HCT116 (cell line): ENCODE measurements around the gene SCPEP1. TPM values are rescaled to one million over a fixed set of nuclear protein-coding genes. Genes with fewer than 3 reads are reported as not detected.

ENCODE experiments used
- ATAC-seq: fragments of 200-7000 bp; cut with Tn5 transposase; 2 replicates; pipeline ENCODE4 v1.9.1; 2020; ENCODE audit warnings: mild to moderate bottlenecking, moderate library complexity
- BruUV-seq: library from RNA; stranded (reverse); fragments of 400-500 nt; replicated peaks from 2 replicates; lab custom pipeline; 2021; lab: Mats Ljungman, UMichigan
- CTCF ChIA-PET: fragments of 300-600 bp; sonication (Branson Sonifier 250); formaldehyde crosslinking; loops from one replicate; lab custom pipeline; 2021; ENCODE audit warnings: antibody characterized with exemption; lab: Charles Lee
- POLR2A ChIA-PET: fragments of 300-600, 350-600 bp; sonication (Branson Sonifier 250); formaldehyde crosslinking; loops from one replicate; lab custom pipeline; 2021; ENCODE audit warnings: antibody characterized with exemption; lab: Charles Lee
- RAD21 ChIA-PET, 2 experiments: fragments of 300-600 bp; sonication (Branson Sonifier 250); formaldehyde crosslinking; loops; one replicate each; lab custom pipeline; 2023; ENCODE audit warnings: low total read pairs in 2 of 2; ENCODE audit not compliant: uncharacterized antibody in 2 of 2, unreplicated experiment in 2 of 2, low non-redundant PET in 1 of 2; lab: Charles Lee
- DNase-seq: peaks from one replicate; pipeline ENCODE4 v3.0.0-alpha.2; 2010; ENCODE audit warnings: low read depth, low spot score
- H2AFZ ChIP-seq: fragments of 200-600 bp; shearing (Covaris generic), sonication (generic); 2 replicates; pipeline ENCODE4 v1.6.1; 2017; ENCODE audit warnings: low read depth, mixed run types, mixed read lengths, antibody characterized with exemption, low read length; ENCODE audit not compliant: poor library complexity, severe bottlenecking
- H3K27ac ChIP-seq: 2 replicates; pipeline ENCODE4 v1.5.1; 2012; ENCODE audit warnings: low read depth, low read length
- H3K27me3 ChIP-seq: fragments of 200-600 bp; sonication (generic); 2 replicates; pipeline ENCODE4 v1.6.1; 2016; ENCODE audit warnings: mixed run types, low read length, mixed read lengths; ENCODE audit not compliant: insufficient read depth
- H3K36me3 ChIP-seq, 2 experiments: fragments of 200-500 bp in 1 of 2; fragments of 200-600 bp in 1 of 2; sonication (Bioruptor generic) in 1 of 2; sonication (generic) in 1 of 2; 2 replicates each; pipeline versions ENCODE4 v1.5.1 to v1.6.1; 2014 to 2016; ENCODE audit warnings: low read length in 2 of 2, inconsistent platforms in 1 of 2, mixed read lengths in 1 of 2, mixed run types in 1 of 2; ENCODE audit not compliant: insufficient read depth in 2 of 2, control insufficient read depth in 1 of 2
- H3K4me1 ChIP-seq, 2 experiments: fragments of 200-600 bp in 1 of 2; sonication (generic) in 1 of 2; 2 replicates each; pipeline versions ENCODE4 v1.5.1 to v1.6.1; 2012 to 2017; ENCODE audit warnings: low read length in 2 of 2, inconsistent platforms in 1 of 2, mild to moderate bottlenecking in 1 of 2, mixed read lengths in 1 of 2, mixed run types in 1 of 2, moderate library complexity in 1 of 2; ENCODE audit not compliant: insufficient read depth in 2 of 2, control insufficient read depth in 1 of 2
- H3K4me2 ChIP-seq: fragments of 200-600 bp; sonication (generic); 2 replicates; pipeline ENCODE4 v1.6.1; 2017; ENCODE audit warnings: mixed run types, low read length, mixed read lengths
- H3K4me3 ChIP-seq, 2 experiments: fragments of 200-600 bp in 1 of 2; sonication (generic) in 1 of 2; replicated peaks in 1 of 2; 2 replicates each; pipeline ENCODE4 v1.5.1; 2011 to 2016; ENCODE audit warnings: low read length in 2 of 2, control low read depth in 1 of 2, low read depth in 1 of 2, mild to moderate bottlenecking in 1 of 2, mixed read lengths in 1 of 2, mixed run types in 1 of 2
- H3K79me2 ChIP-seq: fragments of 200-600 bp; sonication (generic); 2 replicates; pipeline ENCODE4 v1.6.1; 2017; ENCODE audit warnings: mild to moderate bottlenecking, mixed run types, low read length, moderate library complexity, mixed read lengths; ENCODE audit not compliant: insufficient read depth
- H3K9ac ChIP-seq: fragments of 200-600 bp; sonication (generic); 2 replicates; pipeline ENCODE4 v1.6.1; 2016; ENCODE audit warnings: low read length, mixed read lengths
- H3K9me2 ChIP-seq: fragments of 200-600 bp; sonication (generic), shearing (Covaris generic); 2 replicates; pipeline ENCODE4 v1.6.1; 2017; ENCODE audit warnings: mixed run types, mild to moderate bottlenecking, moderate library complexity; ENCODE audit not compliant: insufficient read depth
- H3K9me3 ChIP-seq, 2 experiments: fragments of 200-500 bp in 1 of 2; fragments of 200-600 bp in 1 of 2; sonication (Bioruptor generic) in 1 of 2; sonication (generic) in 1 of 2; 2 replicates each; pipeline ENCODE4 v1.6.1; 2014 to 2017; ENCODE audit warnings: low read length in 2 of 2, mixed read lengths in 2 of 2, inconsistent platforms in 1 of 2, low read depth in 1 of 2, mild to moderate bottlenecking in 1 of 2, mixed run types in 1 of 2, moderate library complexity in 1 of 2; ENCODE audit not compliant: control insufficient read depth in 1 of 2, insufficient read depth in 1 of 2
- H4K20me1 ChIP-seq: fragments of 200-600 bp; sonication (generic), shearing (Covaris generic); 2 replicates; pipeline ENCODE4 v1.6.1; 2017; ENCODE audit warnings: mixed run types, mild to moderate bottlenecking, moderate library complexity; ENCODE audit not compliant: insufficient read depth
- CBX3 ChIP-seq: IDR thresholded peaks from 2 replicates; pipeline ENCODE4 v1.6.1; 2012; ENCODE audit warnings: low read depth
- CEBPB ChIP-seq: IDR thresholded peaks from 2 replicates; pipeline ENCODE4 v1.6.1; 2012; ENCODE audit warnings: low read depth
- EGR1 ChIP-seq: IDR thresholded peaks from 2 replicates; pipeline ENCODE4 v1.6.1; 2012; ENCODE audit warnings: low read depth
- EZH2 ChIP-seq: fragments of 200-600 bp; sonication (generic); IDR thresholded peaks from 2 replicates; pipeline ENCODE4 v1.6.1; 2017; ENCODE audit warnings: antibody characterized with exemption, mixed run types
- EZH2phosphoT487 ChIP-seq: fragments of 200-600 bp; IDR thresholded peaks from 2 replicates; pipeline ENCODE4 v1.6.1; 2018; ENCODE audit warnings: antibody characterized with exemption, borderline replicate concordance
- FOSL1 ChIP-seq: IDR thresholded peaks from 2 replicates; pipeline ENCODE4 v1.6.1; 2012; ENCODE audit warnings: low read depth
- JUND ChIP-seq: IDR thresholded peaks from 2 replicates; pipeline ENCODE4 v1.6.1; 2012
- SIN3A ChIP-seq: IDR thresholded peaks from 2 replicates; pipeline ENCODE4 v1.6.1; 2012; ENCODE audit warnings: low read depth
- SP1 ChIP-seq: IDR thresholded peaks from 2 replicates; pipeline ENCODE4 v1.6.1; 2012; ENCODE audit warnings: low read depth
- SRF ChIP-seq: IDR thresholded peaks from 2 replicates; pipeline ENCODE4 v1.6.1; 2012; ENCODE audit warnings: low read depth
- ZNF274 ChIP-seq: fragments of 200-500 bp; sonication (Bioruptor generic); IDR thresholded peaks from 2 replicates; pipeline ENCODE4 v1.6.1; 2014; ENCODE audit warnings: mild to moderate bottlenecking, low read depth, low read length, inconsistent platforms
- intact Hi-C: fragments of 100-400 bp; cut with micrococcal nuclease; formaldehyde crosslinking; loops from 2 replicates; pipeline ENCODE4 v1.10.0; 2022
- total RNA-seq: library from RNA; stranded (reverse); gene quantifications from one replicate; pipeline ENCODE4 v1.2.1, GENCODE V29; 2021; ENCODE audit not compliant: unreplicated experiment
- TF ChIP-seq, protein P1 (sequence below): IDR thresholded peaks from 2 replicates; pipeline ENCODE4 v1.6.1; 2012; ENCODE audit warnings: low read depth
- TF ChIP-seq, protein P2 (sequence below): IDR thresholded peaks from 2 replicates; pipeline ENCODE4 v1.6.1; 2012

Gene SCPEP1
- total RNA-seq, 1 experiment from 2014 or later, result 28.3 TPM

DNA sequence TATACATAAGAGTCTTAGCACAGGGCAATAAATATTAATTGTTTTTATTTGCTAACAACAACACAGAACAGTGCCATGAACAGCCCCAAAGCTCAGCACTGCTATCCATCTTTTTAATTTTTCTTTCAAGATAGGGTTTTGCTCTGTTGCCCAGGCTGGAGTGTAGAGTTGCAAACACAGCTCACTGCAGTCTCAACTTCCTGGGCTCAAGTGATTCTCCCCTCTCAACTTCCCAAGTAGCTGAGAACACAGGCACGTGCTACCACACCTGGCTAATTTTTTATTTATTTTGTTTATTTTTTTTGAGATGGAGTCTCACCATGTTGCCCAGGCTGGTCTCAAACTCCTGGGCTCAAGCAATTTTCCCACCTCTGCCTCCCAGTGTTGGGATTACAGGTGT lies 59.5 kb downstream of the SCPEP1 start:
- Histone ChIP-seq H3K27ac (no peak overlapping the region), H2AFZ (no peak overlapping the region), H3K4me1 (peaks cover 16% of the 10 kb centered on the region in 2 experiments; a peak in 2 of 4 replicates), H3K79me2 (no peaks in the 10 kb centered on the region), H3K9ac (no peak overlapping the region), H3K9me2 (no peaks in the 10 kb centered on the region), H3K4me2 (no peak overlapping the region), H3K4me3 (no peak overlapping the region), H3K27me3 (peaks cover 19% of the 10 kb centered on the region; the same call in 1 of the 2 replicates), H4K20me1 (no peaks in the 10 kb centered on the region), H3K36me3 (no peaks in the 10 kb centered on the region), H3K9me3 (no peaks in the 10 kb centered on the region)
- CTCF ChIA-PET, result no interaction called here
- DNase-seq, result no peak
- no TSS peak for BruUV-seq
- TF ChIP-seq SRF, result no peak
- TF ChIP-seq SIN3A, result no peak
- TF ChIP-seq FOSL1, result no peak
- TF ChIP-seq, protein P1, sequence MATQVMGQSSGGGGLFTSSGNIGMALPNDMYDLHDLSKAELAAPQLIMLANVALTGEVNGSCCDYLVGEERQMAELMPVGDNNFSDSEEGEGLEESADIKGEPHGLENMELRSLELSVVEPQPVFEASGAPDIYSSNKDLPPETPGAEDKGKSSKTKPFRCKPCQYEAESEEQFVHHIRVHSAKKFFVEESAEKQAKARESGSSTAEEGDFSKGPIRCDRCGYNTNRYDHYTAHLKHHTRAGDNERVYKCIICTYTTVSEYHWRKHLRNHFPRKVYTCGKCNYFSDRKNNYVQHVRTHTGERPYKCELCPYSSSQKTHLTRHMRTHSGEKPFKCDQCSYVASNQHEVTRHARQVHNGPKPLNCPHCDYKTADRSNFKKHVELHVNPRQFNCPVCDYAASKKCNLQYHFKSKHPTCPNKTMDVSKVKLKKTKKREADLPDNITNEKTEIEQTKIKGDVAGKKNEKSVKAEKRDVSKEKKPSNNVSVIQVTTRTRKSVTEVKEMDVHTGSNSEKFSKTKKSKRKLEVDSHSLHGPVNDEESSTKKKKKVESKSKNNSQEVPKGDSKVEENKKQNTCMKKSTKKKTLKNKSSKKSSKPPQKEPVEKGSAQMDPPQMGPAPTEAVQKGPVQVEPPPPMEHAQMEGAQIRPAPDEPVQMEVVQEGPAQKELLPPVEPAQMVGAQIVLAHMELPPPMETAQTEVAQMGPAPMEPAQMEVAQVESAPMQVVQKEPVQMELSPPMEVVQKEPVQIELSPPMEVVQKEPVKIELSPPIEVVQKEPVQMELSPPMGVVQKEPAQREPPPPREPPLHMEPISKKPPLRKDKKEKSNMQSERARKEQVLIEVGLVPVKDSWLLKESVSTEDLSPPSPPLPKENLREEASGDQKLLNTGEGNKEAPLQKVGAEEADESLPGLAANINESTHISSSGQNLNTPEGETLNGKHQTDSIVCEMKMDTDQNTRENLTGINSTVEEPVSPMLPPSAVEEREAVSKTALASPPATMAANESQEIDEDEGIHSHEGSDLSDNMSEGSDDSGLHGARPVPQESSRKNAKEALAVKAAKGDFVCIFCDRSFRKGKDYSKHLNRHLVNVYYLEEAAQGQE, result no peak
- TF ChIP-seq EZH2phosphoT487, result no peak
- no peak for TF ChIP-seq SP1
- TF ChIP-seq CEBPB, result no peak
- no peak for TF ChIP-seq EGR1
- no peak for TF ChIP-seq ZNF274
- no peak for TF ChIP-seq EZH2
- TF ChIP-seq, protein P2, sequence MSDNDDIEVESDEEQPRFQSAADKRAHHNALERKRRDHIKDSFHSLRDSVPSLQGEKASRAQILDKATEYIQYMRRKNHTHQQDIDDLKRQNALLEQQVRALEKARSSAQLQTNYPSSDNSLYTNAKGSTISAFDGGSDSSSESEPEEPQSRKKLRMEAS, result no peak
- TF ChIP-seq CBX3, result no peak
- TF ChIP-seq JUND, result no peak
- POLR2A ChIA-PET, result no interaction called here
- intact Hi-C loops, result no loop called here
- ATAC-seq, result no peak
- RAD21 ChIA-PET, result no interaction called here
